ENCODE results near the gene ARHGAP44.

Gene ARHGAP44

GRCh38 chr17:12815642-12816141 is 26.4 kb downstream of the ARHGAP44 start:
- WGBS, 2 experiments (ENCODE audit: insufficient coverage in 2 of 2) = 90 to 100% methylated on average over 2 of the region's 3 CpGs
- H3K9me3 ChIP-seq (ENCODE audit: control insufficient read depth, low read length) = peaks cover 4% of the 10 kb centered on the region
- no peaks in the 10 kb centered on the region for H3K36me3 ChIP-seq (ENCODE audit: control insufficient read depth, insufficient read depth, low read length)
- no peak overlapping the region for H3K4me3 ChIP-seq (ENCODE audit: extremely low read depth, insufficient read depth, low read length, poor library complexity, severe bottlenecking)
- H3K27ac ChIP-seq (ENCODE audit: low read depth, low read length, severe bottlenecking) = no peak overlapping the region
- H3K4me1 ChIP-seq (ENCODE audit: control insufficient read depth, insufficient read depth, low read length, poor library complexity, severe bottlenecking) = no peaks in the 10 kb centered on the region

GRCh38 chr17:12821376-12821940 is 32.2 kb downstream of the ARHGAP44 start:
- no peak overlapping the region for H3K4me3 ChIP-seq (ENCODE audit: extremely low read depth, insufficient read depth, low read length, poor library complexity, severe bottlenecking)
- no peaks in the 10 kb centered on the region for H3K4me1 ChIP-seq (ENCODE audit: control insufficient read depth, insufficient read depth, low read length, poor library complexity, severe bottlenecking)
- no peaks in the 10 kb centered on the region for H3K9me3 ChIP-seq (ENCODE audit: control insufficient read depth, low read length)
- H3K27ac ChIP-seq (ENCODE audit: low read depth, low read length, severe bottlenecking) = no peak overlapping the region
- WGBS, 2 experiments (ENCODE audit: insufficient coverage in 2 of 2) = 87 to 100% methylated on average over 2 to 3 of the region's 4 CpGs
- no peaks in the 10 kb centered on the region for H3K36me3 ChIP-seq (ENCODE audit: control insufficient read depth, insufficient read depth, low read length)

- H3K4me3 ChIP-seq (ENCODE audit: extremely low read depth, insufficient read depth, low read length, poor library complexity, severe bottlenecking) = no peak overlapping the region
- 75% methylated on average over 1 of the region's 1 CpG; no CpG with 5 or more reads in 1 of the 2 experiments for WGBS, 2 experiments (ENCODE audit: insufficient coverage in 2 of 2)
- H3K27ac ChIP-seq (ENCODE audit: low read depth, low read length, severe bottlenecking) = no peak overlapping the region
- no peaks in the 10 kb centered on the region for H3K4me1 ChIP-seq (ENCODE audit: control insufficient read depth, insufficient read depth, low read length, poor library complexity, severe bottlenecking)
- peaks cover 10% of the 10 kb centered on the region for H3K9me3 ChIP-seq (ENCODE audit: control insufficient read depth, low read length)
- H3K36me3 ChIP-seq (ENCODE audit: control insufficient read depth, insufficient read depth, low read length) = no peaks in the 10 kb centered on the region
Observed at GRCh38 chr17:12826431-12826830, 37.1 kb downstream of the ARHGAP44 start.

- H3K4me1 ChIP-seq (ENCODE audit: control insufficient read depth, insufficient read depth, low read length, poor library complexity, severe bottlenecking) = no peaks in the 10 kb centered on the region
- no peaks in the 10 kb centered on the region for H3K36me3 ChIP-seq (ENCODE audit: control insufficient read depth, insufficient read depth, low read length)
- peaks cover 25% of the 10 kb centered on the region for H3K9me3 ChIP-seq (ENCODE audit: control insufficient read depth, low read length)
- H3K27ac ChIP-seq (ENCODE audit: low read depth, low read length, severe bottlenecking) = no peak overlapping the region
- H3K4me3 ChIP-seq (ENCODE audit: extremely low read depth, insufficient read depth, low read length, poor library complexity, severe bottlenecking) = no peak overlapping the region
- 100% methylated on average over 1 of the region's 3 CpGs; no CpG with 5 or more reads in 1 of the 2 experiments for WGBS, 2 experiments (ENCODE audit: insufficient coverage in 2 of 2)
Observed at GRCh38 chr17:12830777-12831247, 41.5 kb downstream of the ARHGAP44 start.

GRCh38 chr17:12831839-12832238 is 42.5 kb downstream of the ARHGAP44 start:
- no peaks in the 10 kb centered on the region for H3K4me1 ChIP-seq (ENCODE audit: control insufficient read depth, insufficient read depth, low read length, poor library complexity, severe bottlenecking)
- WGBS, 2 experiments (ENCODE audit: insufficient coverage in 2 of 2) = 88 to 100% methylated on average over 1 of the region's 1 CpG
- H3K36me3 ChIP-seq (ENCODE audit: control insufficient read depth, insufficient read depth, low read length) = no peaks in the 10 kb centered on the region
- no peak overlapping the region for H3K4me3 ChIP-seq (ENCODE audit: extremely low read depth, insufficient read depth, low read length, poor library complexity, severe bottlenecking)
- peaks cover 25% of the 10 kb centered on the region for H3K9me3 ChIP-seq (ENCODE audit: control insufficient read depth, low read length)
- H3K27ac ChIP-seq (ENCODE audit: low read depth, low read length, severe bottlenecking) = no peak overlapping the region

- Histone ChIP-seq H3K36me3 (ENCODE audit: control insufficient read depth, insufficient read depth, low read length) (no peaks in the 10 kb centered on the region), H3K27ac (ENCODE audit: low read depth, low read length, severe bottlenecking) (no peak overlapping the region), H3K9me3 (ENCODE audit: control insufficient read depth, low read length) (peaks cover 2% of the 10 kb centered on the region), H3K4me3 (ENCODE audit: extremely low read depth, insufficient read depth, low read length, poor library complexity, severe bottlenecking) (no peak overlapping the region), H3K4me1 (ENCODE audit: control insufficient read depth, insufficient read depth, low read length, poor library complexity, severe bottlenecking) (no peaks in the 10 kb centered on the region)
- WGBS, 2 experiments (ENCODE audit: insufficient coverage in 2 of 2) = 100% methylated on average over 1 of the region's 2 CpGs; no CpG with 5 or more reads in 1 of the 2 experiments
Observed at GRCh38 chr17:12839042-12839441, 49.7 kb downstream of the ARHGAP44 start.

GRCh38 chr17:12842936-12843335 is 53.6 kb downstream of the ARHGAP44 start:
- Histone ChIP-seq H3K4me3 (ENCODE audit: extremely low read depth, insufficient read depth, low read length, poor library complexity, severe bottlenecking) (no peak overlapping the region), H3K9me3 (ENCODE audit: control insufficient read depth, low read length) (peaks cover 4% of the 10 kb centered on the region), H3K36me3 (ENCODE audit: control insufficient read depth, insufficient read depth, low read length) (no peaks in the 10 kb centered on the region), H3K4me1 (ENCODE audit: control insufficient read depth, insufficient read depth, low read length, poor library complexity, severe bottlenecking) (no peaks in the 10 kb centered on the region), H3K27ac (ENCODE audit: low read depth, low read length, severe bottlenecking) (no peak overlapping the region)
- 67% methylated on average over 1 of the region's 4 CpGs; no CpG with 5 or more reads in 1 of the 2 experiments for WGBS, 2 experiments (ENCODE audit: insufficient coverage in 2 of 2)

GRCh38 chr17:12850996-12851395 is 61.7 kb downstream of the ARHGAP44 start:
- H3K4me3 ChIP-seq (ENCODE audit: extremely low read depth, insufficient read depth, low read length, poor library complexity, severe bottlenecking) = no peak overlapping the region
- no peaks in the 10 kb centered on the region for H3K36me3 ChIP-seq (ENCODE audit: control insufficient read depth, insufficient read depth, low read length)
- no peaks in the 10 kb centered on the region for H3K9me3 ChIP-seq (ENCODE audit: control insufficient read depth, low read length)
- H3K27ac ChIP-seq (ENCODE audit: low read depth, low read length, severe bottlenecking) = no peak overlapping the region
- WGBS, 2 experiments (ENCODE audit: insufficient coverage in 2 of 2) = 93 to 95% methylated on average over 4 to 5 of the region's 9 CpGs
- H3K4me1 ChIP-seq (ENCODE audit: control insufficient read depth, insufficient read depth, low read length, poor library complexity, severe bottlenecking) = no peaks in the 10 kb centered on the region

GRCh38 chr17:12851901-12852435 is 62.7 kb downstream of the ARHGAP44 start:
- Histone ChIP-seq H3K9me3 (ENCODE audit: control insufficient read depth, low read length) (no peaks in the 10 kb centered on the region), H3K4me3 (ENCODE audit: extremely low read depth, insufficient read depth, low read length, poor library complexity, severe bottlenecking) (no peak overlapping the region), H3K27ac (ENCODE audit: low read depth, low read length, severe bottlenecking) (no peak overlapping the region), H3K36me3 (ENCODE audit: control insufficient read depth, insufficient read depth, low read length) (no peaks in the 10 kb centered on the region), H3K4me1 (ENCODE audit: control insufficient read depth, insufficient read depth, low read length, poor library complexity, severe bottlenecking) (no peaks in the 10 kb centered on the region)
- no CpG with 5 or more reads among the region's 4 CpGs for WGBS, 2 experiments (ENCODE audit: insufficient coverage in 2 of 2)

GRCh38 chr17:12853921-12854320 is 64.6 kb downstream of the ARHGAP44 start:
- WGBS, 2 experiments (ENCODE audit: insufficient coverage in 2 of 2) = 100% methylated on average over 1 of the region's 2 CpGs; no CpG with 5 or more reads in 1 of the 2 experiments
- H3K4me1 ChIP-seq (ENCODE audit: control insufficient read depth, insufficient read depth, low read length, poor library complexity, severe bottlenecking) = no peaks in the 10 kb centered on the region
- H3K9me3 ChIP-seq (ENCODE audit: control insufficient read depth, low read length) = no peaks in the 10 kb centered on the region
- H3K4me3 ChIP-seq (ENCODE audit: extremely low read depth, insufficient read depth, low read length, poor library complexity, severe bottlenecking) = no peak overlapping the region
- no peaks in the 10 kb centered on the region for H3K36me3 ChIP-seq (ENCODE audit: control insufficient read depth, insufficient read depth, low read length)
- H3K27ac ChIP-seq (ENCODE audit: low read depth, low read length, severe bottlenecking) = no peak overlapping the region

- no CpG with 5 or more reads among the region's 3 CpGs for WGBS, 2 experiments (ENCODE audit: insufficient coverage in 2 of 2)
- Histone ChIP-seq H3K4me3 (ENCODE audit: extremely low read depth, insufficient read depth, low read length, poor library complexity, severe bottlenecking) (no peak overlapping the region), H3K4me1 (ENCODE audit: control insufficient read depth, insufficient read depth, low read length, poor library complexity, severe bottlenecking) (no peaks in the 10 kb centered on the region), H3K27ac (ENCODE audit: low read depth, low read length, severe bottlenecking) (no peak overlapping the region), H3K9me3 (ENCODE audit: control insufficient read depth, low read length) (no peaks in the 10 kb centered on the region), H3K36me3 (ENCODE audit: control insufficient read depth, insufficient read depth, low read length) (no peaks in the 10 kb centered on the region)
Observed at GRCh38 chr17:12856416-12856815, 67.1 kb downstream of the ARHGAP44 start.
